ENCODE data around the gene PTGFRN.
"Not testable (repeated sequence)": the region's sequence is repeated elsewhere in the genome, so short reads cannot be mapped to it uniquely, and the experiment has no call there.

PTGFRN gene

DNA sequence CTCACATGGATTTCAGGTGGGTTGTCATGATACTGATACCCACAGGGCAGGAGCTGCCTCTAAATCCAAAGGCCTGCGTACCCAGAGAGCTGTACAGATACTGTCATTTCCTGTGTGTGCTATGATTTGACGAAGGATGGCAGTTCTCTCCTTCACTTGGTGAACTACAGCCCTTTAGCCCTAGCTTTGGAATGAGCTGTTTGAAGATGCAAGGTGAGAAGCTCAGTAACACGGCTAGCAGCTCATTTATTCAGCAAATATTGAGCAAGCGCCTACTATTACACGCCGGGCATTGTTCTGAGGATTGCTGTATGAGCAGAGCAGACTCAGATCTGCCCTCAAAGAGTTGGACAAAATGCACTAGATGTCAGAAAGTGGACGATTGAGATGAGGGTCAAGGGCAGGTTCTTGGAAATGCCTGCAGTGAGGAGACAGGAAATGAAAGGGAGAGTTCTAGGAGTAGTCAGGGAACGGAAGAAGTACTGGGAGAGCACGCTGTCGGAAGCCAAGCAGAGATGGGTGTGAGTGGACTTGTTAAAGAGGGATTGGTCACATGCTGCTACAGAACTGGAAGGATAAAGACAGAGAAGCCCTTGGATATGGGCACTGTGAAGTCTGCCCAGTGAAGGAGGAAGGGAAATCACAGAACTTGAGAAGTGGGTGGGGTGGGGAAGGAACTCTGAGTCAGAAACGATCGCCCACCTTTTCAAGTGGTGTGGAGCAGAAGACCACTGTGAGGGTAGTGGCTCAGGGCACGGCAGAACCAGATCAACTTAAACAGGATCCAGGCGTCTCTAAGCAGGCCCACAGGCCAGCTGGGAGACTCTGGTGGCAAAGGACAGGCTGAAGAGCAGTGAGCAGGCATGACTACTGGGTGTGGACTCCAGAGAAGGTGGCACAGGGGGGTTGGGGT, 7.1 kb downstream of the PTGFRN start:
- DNase-seq (ENCODE audit: low read depth), result no peak

DNA sequence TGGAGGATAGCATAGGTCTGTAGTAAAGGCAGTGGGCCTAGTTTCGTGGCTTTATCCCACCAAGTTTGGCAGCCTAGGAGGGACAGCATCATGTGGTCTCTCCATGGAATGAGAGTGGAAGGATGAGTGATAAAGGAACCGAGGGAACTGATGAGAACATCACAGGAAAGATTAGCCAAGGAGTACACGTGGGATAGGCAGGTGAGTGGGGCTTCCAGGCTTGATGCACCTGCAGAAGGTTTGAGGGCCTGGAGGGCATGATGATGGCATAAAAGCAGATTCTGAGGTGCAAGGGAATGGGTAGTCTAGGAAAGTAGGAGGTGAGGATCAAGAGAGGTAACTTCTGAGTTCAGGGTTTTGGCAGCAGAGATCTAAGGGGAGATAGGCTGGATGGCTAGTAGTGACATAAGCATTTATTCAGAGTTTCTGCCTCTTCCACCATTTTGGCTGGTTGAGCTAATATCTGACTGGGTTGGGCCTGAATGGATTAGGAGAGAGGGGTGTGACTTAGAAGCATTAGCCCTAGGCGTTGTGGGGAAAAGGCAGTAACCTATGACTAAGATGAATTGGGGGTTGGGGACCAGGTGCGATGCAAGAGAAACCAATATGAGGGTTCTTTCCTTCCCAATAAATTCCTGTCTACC, 9.1 kb downstream of the PTGFRN start:
- DNase-seq (ENCODE audit: low read depth), result no peak

DNA sequence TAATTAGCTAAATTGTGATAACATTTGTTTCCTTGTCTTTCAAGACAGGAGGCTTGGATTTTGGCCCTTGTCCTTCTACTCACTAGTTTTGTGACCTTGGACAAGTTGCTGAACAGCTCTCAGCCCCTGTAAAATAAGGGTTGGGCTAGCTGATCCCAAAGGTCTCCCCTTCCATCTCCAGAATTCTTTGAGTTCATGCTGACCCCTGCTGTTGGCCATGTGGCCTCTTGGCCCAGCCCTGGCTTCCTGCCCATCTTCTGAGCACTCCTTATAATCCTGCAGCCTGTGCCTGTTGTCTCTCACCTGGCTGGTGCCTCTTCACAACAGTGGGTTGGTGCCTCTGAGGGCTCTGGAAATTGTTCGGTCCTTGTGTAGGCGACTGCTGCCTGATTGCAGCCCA, 10.1 kb downstream of the PTGFRN start:
- DNase-seq (ENCODE audit: low read depth), result no peak

DNA sequence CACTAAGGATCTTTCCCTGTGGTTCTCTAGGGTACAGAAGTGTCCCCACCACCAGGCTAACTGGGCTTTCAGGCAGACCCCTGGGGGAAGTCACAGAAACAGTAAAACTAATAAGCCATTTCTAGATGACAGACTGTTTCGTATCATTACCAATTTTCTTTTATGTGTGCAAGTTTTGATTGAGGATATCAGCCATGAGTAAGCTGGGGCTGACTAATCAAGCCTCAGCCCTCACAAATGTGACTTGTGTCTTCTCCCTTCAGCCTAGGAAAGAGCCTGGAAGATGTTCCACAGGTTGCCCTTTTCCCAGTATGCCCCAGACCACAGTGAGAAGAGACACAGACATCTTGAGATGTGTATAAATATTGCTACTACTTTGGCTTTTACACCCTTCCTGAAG, 10.5 kb downstream of the PTGFRN start:
- DNase-seq (ENCODE audit: low read depth), result no peak

DNA sequence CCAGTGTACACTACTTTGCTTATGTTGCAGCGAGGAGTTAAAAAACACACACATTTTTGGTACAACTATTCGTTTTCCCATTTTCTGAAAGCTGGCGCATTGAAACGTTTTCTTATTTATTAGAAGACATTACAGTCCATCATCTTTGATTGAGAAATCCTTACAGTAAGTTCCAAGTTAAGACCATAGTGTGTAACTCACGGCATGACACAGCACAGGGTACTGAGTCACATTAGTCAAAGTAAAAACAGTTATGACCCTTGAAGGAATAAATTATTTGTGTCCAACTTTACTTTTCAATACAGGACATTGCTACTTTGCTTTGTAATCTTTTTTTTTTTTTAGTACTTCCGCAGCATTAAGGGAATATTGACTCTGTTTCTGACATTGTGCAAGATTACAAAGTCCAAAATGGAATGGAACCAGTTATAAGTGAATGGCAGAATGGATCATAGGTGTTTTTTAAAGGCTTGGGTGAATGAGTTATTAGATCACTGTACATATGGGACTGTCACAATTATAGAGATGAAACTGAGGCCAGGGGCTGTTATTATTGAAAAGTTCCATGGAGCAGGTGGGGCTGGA, 11.7 kb downstream of the PTGFRN start:
- no peak for DNase-seq (ENCODE audit: low read depth)

DNA sequence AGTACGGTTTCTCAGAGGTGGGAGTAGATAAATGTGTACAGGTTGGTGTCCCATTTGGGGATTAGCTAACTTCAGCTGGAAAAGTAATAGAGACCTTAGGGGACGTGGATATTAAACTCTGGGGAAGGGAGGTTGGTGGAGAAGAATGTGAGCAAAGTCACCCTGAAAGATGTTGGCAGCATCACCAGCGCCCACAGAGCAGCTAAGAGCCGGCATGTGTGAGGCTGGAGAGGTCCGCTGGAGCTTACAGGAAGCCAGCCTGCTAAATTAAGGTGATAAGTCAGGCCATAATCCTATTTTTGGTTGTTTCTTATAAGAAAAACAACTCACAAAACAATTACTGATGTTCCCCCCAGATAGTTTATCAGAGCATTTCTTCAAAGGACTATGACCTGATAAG, 12.2 kb downstream of the PTGFRN start:
- no peak for DNase-seq (ENCODE audit: low read depth)

DNA sequence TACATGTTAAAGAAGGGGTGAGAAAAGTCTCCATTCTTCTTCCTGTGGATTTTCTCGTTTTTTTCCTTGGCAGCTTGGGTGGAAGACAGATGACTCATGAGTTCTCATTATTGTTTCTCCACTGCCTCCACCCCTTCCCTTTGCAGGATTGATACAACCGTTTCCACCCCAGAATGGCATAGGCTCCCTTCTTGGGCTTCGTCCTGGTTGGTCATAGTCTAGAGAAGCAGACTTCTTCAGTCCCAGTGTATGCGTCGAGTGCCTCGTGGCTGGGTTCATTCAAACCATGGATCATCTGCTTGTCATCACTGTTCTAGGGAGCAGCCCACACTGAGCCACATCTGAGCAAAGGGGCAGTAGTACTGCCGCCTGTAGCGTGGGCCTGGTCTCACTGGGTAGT, 13.7 kb downstream of the PTGFRN start:
- DNase-seq (ENCODE audit: low read depth), result no peak

DNA sequence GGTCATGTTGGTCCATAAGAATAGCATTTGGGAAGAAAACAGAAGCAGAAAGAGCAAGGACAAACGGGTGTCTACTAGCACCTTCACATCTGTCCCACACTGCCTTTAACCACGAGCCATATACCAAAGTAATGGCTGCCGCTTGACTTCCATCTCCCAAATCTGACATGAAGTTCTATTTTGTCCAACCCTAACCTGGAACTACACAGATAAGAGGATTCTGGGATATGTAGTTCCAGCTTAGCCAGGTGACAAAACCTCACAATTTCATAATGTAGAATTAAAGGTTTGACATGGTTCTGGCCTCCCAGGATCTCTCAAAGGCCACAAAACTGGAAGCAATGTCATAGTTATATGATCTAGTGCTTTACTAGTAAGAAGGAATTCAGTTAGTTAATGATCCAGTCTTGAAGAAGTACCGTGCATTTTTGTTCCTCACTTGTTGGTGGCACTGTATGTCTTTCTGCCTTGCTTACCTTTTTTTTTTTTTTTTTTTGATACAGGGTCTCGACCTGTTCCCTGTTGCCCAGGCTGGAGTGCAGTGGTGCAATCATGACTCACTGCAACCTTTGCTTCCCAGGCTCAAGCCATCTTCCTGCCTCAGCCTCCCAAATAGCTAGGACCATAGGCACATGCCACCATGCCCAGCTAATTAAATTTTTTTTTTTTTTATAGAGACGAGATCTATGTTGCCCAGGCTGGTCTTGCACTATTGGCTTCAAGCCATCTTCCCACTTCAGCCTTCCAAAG, 17.5 kb downstream of the PTGFRN start:
- no peak for DNase-seq (ENCODE audit: low read depth)

DNA sequence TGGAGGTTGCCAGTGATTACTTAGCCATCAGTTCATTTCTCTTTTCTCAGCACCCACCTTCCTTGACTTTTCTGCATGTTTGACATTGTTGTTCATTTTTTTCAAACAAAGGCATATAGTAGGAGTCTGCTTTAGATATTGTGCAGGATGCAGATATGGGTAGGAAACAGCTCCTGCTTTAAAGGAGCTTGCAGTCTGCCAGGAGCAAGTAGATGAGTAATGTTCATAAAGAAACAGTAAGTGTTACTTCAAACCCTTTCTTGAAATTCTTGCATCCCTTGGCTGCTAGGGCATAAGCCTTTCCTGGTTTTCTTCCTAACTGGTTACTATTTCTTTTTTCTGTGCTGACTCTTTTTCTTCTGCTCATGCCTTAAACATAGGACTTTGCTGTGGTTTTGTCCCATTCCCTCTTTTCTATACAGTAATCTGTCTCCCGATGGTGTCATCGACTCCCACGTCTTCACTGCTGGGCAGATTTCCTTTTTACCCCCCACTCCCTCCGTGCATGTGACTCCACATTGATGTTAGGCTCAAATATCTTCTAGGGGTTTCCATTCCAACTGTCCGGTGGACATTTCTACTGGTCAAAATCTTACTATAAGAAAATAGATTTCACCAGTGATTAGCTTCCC, 20.4 kb downstream of the PTGFRN start:
- no peak for DNase-seq (ENCODE audit: low read depth)

DNA sequence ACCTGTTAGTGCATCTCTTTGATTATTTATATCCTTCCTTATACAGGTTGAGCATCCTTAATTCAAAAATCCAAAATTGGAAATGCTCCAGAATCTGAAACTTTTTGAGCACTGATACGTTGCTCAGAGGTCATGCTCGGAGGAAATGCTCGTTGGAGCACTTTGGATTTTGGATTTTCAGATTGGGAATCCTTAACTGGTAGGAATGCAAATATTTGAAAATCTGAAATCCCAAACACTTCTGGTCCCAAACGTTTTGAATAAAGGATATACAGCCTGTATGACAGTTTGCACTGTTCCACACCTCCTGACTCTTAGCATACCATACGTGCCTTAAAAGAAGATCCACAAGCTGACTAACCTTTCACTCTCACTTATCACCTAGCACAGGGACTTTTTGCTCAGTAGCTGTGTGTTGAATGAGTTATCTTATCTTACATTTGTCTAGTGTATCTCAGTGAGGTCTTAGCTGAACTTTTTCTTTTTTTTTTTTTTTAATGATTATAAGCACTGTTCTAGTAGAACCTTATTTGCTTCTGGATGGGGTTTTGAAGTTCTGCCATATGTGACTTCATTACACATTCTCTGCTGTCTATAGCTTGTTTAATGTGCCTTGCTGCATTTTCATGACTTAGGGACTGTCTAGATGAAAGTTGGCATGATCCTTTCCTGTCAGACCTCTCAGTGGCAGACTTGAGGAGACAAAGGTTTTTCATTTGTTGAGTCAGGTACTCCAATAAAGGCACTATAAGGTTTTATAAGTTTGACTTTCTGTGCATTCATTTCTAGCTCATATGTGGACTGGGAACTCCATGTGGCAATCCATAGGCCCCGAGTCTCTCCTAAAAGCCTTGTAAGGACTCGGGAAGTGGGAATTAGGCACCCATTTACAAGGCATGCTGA, 21.6 kb downstream of the PTGFRN start:
- DNase-seq (ENCODE audit: low read depth), result no peak

DNA sequence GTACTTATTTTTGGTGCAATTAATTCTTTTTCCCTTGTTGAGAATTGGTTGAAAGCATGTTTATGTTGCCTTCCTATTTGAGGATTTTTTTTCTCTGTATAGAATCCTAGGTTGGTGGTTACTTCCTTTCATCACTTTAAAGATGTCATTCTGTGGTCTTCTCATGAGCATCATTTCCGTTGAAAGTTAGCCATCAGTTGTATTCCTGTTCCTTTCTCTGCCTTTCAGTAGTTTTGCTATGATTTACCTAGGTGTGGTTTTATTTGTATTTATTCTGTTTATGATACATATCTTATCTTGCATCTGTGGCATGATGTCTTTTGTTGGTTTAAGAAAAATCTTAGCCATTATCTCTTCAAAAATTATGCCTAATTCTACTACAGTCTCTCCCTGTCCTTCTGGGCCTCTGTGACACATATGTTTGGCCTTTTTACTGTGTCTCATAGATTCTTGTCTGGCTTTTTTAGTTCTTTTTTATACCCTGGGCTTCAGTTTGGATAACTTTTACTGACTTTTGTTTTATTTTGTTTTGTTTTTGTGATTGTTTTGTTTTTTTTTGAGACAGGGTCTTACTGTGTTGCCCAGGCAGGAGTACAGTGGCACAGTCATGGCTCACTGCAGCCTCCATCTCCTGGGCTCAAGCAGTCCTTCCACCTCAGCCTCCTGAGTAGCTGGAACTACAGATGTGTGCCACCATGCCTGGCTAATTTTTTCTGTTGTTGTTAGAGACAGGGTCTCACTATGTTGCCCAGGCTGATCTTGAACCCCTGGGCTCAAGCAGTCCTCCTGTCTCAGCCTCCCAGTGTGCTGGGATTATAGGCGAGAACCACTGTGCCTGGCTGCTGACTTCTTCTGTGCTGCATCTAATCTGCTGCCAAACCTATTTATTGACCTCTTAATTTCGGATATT, 24.1 kb downstream of the PTGFRN start:
- DNase-seq (ENCODE audit: low read depth), result no peak

DNA sequence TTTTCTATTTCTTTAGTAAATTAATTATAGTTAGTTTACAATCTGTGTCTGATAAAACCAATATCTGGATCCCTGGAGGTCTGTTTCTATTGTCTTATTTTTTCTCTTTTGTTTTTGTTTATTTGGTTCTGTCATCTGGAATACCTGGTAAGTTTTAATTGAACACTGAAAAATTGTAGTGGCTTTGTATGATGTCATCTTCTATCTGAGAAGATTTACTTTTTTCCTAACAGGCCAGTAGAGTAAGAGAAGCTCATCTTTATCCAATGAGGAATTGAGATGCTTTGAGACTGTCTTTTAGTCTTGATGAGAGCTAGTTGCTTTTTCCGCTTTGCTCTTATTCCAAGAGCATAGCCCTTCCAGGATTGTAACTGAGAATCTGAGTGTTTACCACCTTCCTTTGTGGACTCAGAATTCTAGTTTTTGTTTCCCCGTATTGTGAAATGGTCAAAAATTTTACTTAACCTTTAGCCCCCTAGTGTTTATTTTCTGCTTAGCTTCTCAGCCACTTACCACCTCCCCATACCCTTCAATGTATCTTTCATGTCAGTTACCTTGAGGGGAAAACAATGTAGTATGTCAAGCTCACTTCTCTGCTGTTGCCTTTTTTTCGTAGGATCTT, 25.0 kb downstream of the PTGFRN start:
- DNase-seq (ENCODE audit: low read depth), result no peak

DNA sequence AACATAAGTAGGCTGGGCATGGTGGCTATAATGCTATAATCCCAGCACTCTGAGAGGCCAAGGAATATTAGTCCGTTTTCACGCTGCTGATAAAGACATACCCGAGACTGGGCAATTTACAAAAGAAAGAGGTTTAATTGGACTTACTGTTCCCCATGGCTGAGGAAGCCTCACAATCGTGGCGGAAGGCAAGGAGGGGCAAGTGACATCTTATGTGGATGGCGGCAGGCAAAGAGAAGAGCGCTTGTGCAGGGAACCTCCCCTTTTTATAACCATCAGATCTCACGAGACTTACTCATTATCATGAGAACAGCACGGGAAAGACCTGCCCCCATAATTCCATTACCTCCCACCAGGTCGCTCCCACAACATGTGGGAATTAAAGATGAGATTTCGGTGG, 28.5 kb downstream of the PTGFRN start:
- no peak for DNase-seq (ENCODE audit: low read depth)

DNA sequence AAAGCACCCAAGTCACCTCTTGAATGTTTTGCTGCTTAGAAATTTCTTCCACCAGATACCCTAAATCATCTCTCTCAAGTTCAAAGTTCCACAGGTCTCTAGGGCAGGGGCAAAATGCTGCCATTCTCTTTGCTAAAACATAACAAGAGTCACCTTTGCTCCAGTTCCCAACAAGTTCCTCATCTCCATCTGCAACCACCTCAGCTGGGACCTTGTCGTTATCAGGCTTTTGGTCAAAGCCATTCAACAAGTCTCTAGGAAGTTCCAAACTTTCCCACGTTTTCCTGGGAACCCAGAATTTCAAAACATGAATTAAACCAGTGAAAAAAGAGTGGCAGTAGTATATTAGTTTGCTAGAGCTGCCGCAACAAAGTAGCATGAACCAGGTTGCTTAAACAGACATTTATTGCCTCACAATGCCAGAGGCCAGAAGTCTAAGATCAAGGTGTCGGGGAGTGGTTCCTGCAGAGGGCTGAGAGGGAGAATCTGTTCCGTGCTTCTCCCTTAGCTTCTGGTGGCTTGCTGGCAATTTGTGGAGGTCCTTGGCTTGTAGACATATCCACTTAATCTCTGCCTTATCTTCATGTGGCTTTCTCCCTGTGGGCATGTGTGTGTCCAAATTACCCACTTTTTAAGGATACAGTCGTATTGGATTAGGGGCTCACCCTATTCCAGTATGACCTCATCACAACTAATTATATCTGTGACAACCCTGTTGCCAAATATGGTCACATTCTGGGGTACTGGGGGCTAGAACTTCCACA, 30.2 kb downstream of the PTGFRN start:
- DNase-seq (ENCODE audit: low read depth), result not testable (repeated sequence)

DNA sequence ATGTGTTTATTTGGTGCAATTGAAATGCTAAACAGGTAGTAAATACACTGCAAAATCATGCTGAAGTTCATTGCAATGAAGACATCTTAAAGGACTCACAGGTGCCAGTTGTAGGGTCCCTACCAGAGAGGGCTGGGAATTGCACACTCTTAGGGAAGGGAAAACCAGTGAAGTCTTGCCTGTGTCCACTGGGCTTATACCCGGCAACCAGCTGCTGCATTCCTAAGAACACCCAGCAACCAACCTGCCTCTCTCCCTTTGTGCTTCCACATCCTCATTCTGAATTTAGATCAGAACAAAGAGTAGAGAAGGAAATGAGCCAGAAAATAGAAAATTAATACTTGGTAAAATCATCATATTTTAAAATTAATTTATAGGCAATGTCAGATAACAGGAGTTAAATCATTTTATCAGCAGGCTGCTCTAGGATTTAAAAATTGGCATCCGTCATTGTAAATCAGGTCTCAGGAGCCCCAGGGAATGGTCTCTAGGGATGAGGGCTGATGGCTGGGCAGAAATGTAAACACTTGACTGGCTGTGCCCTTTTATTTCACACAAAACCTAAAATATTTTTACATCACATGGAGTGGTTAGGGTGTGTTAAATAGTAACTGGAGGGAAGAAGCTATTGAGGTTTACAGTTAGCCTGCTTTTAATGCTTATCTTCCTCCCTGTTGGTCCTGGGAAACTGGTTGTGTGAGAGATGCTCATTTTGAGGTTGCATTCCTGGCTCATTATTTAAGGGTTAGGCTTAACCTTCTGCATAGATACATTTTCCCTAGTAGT, 31.3 kb downstream of the PTGFRN start:
- no peak for DNase-seq (ENCODE audit: low read depth)

DNA sequence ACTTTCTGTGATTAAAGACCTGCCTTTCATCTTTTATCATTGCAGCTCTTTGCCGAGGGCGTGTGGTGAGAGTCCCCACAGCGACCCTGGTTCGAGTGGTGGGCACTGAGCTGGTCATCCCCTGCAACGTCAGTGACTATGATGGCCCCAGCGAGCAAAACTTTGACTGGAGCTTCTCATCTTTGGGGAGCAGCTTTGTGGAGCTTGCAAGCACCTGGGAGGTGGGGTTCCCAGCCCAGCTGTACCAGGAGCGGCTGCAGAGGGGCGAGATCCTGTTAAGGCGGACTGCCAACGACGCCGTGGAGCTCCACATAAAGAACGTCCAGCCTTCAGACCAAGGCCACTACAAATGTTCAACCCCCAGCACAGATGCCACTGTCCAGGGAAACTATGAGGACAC, 32.0 kb downstream of the PTGFRN start:
- no peak for DNase-seq (ENCODE audit: low read depth)

DNA sequence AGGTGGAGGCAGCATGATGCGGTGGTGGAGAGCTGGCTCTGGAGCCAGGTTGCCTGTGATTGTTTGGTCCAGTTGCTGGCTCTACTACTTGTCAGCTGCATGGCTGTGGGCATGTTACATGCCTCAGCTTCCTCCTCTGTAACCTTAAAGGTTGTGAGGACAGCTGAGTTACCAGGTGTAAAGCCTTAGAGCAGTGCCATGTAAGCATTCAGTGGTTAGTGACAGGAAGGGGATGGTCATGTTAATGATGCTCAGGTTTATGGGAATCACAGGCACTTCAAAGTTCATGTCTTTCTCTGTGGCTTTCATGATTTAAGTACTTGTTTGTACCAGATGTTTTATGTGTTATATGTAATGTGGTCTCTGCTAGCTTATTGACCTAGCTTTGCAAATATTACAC, 32.6 kb downstream of the PTGFRN start:
- DNase-seq (ENCODE audit: low read depth), result no peak

DNA sequence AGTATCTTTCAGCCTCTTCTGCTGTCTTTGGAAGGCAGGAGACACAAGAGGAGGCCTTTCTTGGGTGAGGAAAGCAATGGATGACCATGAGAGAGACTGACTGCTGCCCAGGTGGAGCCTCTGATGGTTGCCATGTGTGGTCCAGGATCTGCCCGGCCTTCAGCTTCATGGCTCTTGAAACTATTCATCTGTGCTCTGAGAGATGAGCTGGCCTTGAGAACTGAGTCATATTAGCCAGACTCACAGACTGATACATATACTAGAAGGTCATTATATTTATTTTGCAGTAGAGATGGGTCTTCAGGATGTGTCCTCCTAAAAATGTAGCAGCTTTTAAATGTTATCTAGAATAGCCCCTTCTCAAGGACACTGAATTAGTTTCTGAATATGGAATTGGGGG, 33.7 kb downstream of the PTGFRN start:
- DNase-seq (ENCODE audit: low read depth), result no peak

Data from activated T-helper 1 cell treated with Interleukin-2 at 50 U/mL for 16 hours (primary cell).